Nephron (organoid): ENCODE results near the gene MT1E.

Experiments
- H3K27ac Mint-ChIP-seq, 3 experiments: 2 replicates each; pipeline ENCODE4 v1.8.0; 2020; ENCODE audit warnings: mixed read lengths in 3 of 3, mild to moderate bottlenecking in 2 of 3, moderate library complexity in 1 of 3
- H3K27me3 Mint-ChIP-seq: 2 replicates; pipeline ENCODE4 v1.8.0; 2021; ENCODE audit warnings: low read depth, mild to moderate bottlenecking, moderate library complexity, mixed read lengths
- H3K36me3 Mint-ChIP-seq: 2 replicates; pipeline ENCODE4 v1.8.0; 2020; ENCODE audit warnings: low read depth, mixed read lengths
- H3K4me1 Mint-ChIP-seq: 2 replicates; pipeline ENCODE4 v1.8.0; 2020; ENCODE audit warnings: mixed read lengths
- H3K4me3 Mint-ChIP-seq, 3 experiments: 2 replicates each; pipeline ENCODE4 v1.8.0; 2020; ENCODE audit warnings: mild to moderate bottlenecking in 3 of 3, mixed read lengths in 3 of 3, moderate library complexity in 2 of 3
- H3K9me3 Mint-ChIP-seq: 2 replicates; pipeline ENCODE4 v1.8.0; 2020; ENCODE audit warnings: mixed read lengths
- TF ChIP-seq, protein P1 (sequence below), 3 experiments: fragments of 200-600 bp; sonication (generic); IDR thresholded peaks; one replicate each; pipeline ENCODE4 v1.5.0; 2021; ENCODE audit warnings: antibody characterized with exemption in 3 of 3; ENCODE audit not compliant: unreplicated experiment in 3 of 3

Gene MT1E

DNA sequence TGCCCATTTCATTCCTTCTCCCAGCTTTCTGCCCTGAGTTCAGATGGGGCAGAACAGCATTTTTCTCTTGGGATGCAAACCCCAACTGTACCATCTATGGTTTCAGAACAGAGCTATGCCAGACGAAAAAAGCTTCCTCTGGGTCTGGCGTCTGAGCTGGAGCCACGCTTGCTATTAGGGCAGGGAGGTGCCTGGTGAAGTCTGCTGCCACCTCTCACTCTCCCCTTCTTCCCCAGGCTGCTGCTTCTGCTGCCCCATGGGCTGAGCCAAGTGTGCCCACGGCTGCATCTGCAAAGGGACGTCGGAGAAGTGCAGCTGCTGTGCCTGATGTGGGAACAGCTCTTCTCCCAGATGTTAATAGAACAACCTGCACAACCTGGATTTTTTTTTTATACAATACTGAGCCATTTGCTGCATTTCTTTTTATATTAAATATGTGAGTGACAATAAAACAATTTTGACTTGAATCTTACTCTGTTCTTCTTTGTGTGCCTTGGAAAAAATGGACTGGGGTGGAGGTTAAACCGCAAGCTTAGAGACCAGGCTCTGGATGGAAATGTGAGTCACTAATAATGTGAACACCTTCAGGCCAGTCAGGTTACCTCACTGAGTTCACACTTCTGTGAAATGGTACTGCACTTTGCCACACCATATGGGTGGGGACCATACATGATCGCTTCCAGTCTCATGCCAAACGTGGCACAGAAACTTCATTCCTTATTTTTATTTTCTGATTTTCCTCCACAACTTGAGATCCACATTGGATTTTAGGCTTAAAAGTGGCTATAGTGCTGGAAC, 11.2 kb downstream of the MT1E start:
- Mint-ChIP-seq H3K27ac (no peak overlapping the region), H3K4me3 (peak overlapping the region in 1 of 3 experiments; percentile 76), H3K36me3 (no peaks in the 10 kb centered on the region), H3K9me3 (no peaks in the 10 kb centered on the region), H3K4me1 (peaks cover 4% of the 10 kb centered on the region), H3K27me3 (peaks cover 100% of the 10 kb centered on the region)
- TF ChIP-seq, protein P1, sequence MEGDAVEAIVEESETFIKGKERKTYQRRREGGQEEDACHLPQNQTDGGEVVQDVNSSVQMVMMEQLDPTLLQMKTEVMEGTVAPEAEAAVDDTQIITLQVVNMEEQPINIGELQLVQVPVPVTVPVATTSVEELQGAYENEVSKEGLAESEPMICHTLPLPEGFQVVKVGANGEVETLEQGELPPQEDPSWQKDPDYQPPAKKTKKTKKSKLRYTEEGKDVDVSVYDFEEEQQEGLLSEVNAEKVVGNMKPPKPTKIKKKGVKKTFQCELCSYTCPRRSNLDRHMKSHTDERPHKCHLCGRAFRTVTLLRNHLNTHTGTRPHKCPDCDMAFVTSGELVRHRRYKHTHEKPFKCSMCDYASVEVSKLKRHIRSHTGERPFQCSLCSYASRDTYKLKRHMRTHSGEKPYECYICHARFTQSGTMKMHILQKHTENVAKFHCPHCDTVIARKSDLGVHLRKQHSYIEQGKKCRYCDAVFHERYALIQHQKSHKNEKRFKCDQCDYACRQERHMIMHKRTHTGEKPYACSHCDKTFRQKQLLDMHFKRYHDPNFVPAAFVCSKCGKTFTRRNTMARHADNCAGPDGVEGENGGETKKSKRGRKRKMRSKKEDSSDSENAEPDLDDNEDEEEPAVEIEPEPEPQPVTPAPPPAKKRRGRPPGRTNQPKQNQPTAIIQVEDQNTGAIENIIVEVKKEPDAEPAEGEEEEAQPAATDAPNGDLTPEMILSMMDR (IDR thresholded peaks at IDR 0.05; ENCODE audit: unreplicated experiment in 3 of 3) = no peak

GRCh38 chr16:56637814-56638750, 12.5 kb downstream of the MT1E start, which contains the start of gene MT1A:
MT1A (plus strand) TSS chr16:56638666; CDS start chr16:56638739, 73 bp downstream.
- Mint-ChIP-seq H3K9me3 (no peaks in the 10 kb centered on the region), H3K4me3 (peak within 1 kb of the TSS; percentile 76 to 79 (median 77)), H3K4me1 (peaks cover 4% of the 10 kb centered on the region), H3K27ac (no peak within 1 kb of the TSS), H3K27me3 (peaks cover 100% of the 10 kb centered on the region), H3K36me3 (no peaks in the 10 kb centered on the region)
- TF ChIP-seq, protein P1 (IDR thresholded peaks at IDR 0.05; ENCODE audit: unreplicated experiment in 3 of 3) = no peak

DNA sequence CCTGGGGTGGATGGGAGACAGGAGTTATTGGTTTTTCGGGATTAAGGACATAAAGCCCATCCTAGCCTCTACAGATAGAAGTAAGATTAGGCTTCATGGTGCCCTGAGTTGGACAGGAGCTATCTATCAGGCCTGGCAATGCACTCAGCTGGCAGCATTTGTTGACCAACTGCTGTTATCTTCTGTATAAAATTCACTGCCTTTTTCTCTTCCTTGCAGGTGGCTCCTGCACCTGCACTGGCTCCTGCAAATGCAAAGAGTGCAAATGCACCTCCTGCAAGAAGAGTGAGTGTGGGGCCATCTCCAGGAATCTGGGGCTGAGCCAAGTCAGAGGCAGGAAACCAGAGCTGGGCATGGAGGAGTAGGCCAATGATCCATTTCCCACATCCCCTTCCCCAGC, 13.5 kb downstream of the MT1E start:
- TF ChIP-seq, protein P1 (IDR thresholded peaks at IDR 0.05; ENCODE audit: unreplicated experiment in 3 of 3) = no peak
- Mint-ChIP-seq H3K27ac (no peak overlapping the region), H3K4me3 (no peak overlapping the region), H3K36me3 (no peaks in the 10 kb centered on the region), H3K27me3 (peaks cover 100% of the 10 kb centered on the region), H3K9me3 (no peaks in the 10 kb centered on the region), H3K4me1 (peaks cover 4% of the 10 kb centered on the region)

DNA sequence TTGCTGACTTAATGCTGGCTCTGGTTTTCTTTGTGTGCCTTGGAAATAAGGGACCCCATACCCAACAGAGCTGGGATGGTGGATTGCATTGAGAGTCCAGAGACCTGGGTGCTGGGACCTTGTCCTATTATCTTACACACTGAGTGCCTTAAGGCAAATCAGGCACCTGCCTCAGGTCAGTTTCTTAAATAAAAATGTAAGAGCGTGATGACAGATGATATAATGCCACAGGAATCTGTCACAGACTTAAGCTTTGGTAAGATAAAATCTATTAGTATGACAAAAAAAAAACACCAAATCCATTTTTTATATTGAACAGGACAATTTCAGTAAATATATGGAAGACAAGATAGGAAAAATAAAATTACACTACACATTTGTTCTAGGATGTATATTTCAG, 14.5 kb downstream of the MT1E start:
- H3K4me3 Mint-ChIP-seq = no peak overlapping the region
- peaks cover 4% of the 10 kb centered on the region for H3K4me1 Mint-ChIP-seq

DNA sequence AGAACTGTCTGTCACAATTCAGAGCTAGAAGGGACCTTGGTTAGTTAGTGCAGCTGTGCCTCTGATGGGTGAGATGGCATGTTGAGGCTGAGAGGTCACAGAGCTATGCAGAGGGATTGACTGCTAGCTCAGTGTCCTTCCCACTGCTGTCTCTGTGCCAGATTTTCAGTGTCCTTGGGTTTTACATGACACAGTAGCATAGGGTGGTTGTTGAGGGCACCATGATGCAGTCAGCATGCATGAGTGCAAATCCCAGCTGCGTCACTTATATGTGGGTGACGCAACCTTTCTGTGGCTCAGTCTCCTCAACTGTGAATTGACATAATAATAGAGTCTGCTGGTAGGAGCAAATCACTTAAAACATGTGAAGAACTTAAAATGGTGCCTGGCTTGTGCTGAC, 15.6 kb downstream of the MT1E start:
- Mint-ChIP-seq H3K27ac (no peak overlapping the region), H3K27me3 (peaks cover 100% of the 10 kb centered on the region), H3K4me1 (peaks cover 4% of the 10 kb centered on the region), H3K4me3 (no peak overlapping the region), H3K9me3 (no peaks in the 10 kb centered on the region), H3K36me3 (no peaks in the 10 kb centered on the region)
- TF ChIP-seq, protein P1 (IDR thresholded peaks at IDR 0.05; ENCODE audit: unreplicated experiment in 3 of 3) = no peak

More for the DNA sequence above, 14.5 kb downstream of the MT1E start:
- no peaks in the 10 kb centered on the region for H3K9me3 Mint-ChIP-seq
- H3K27me3 Mint-ChIP-seq = peaks cover 100% of the 10 kb centered on the region
- TF ChIP-seq, protein P1 (IDR thresholded peaks at IDR 0.05; ENCODE audit: unreplicated experiment in 3 of 3) = no peak
- H3K27ac Mint-ChIP-seq = no peak overlapping the region
- H3K36me3 Mint-ChIP-seq = no peaks in the 10 kb centered on the region
